Kasumi-1 (cell line): ENCODE data around the gene NOXA1.

Experiments
- DNase-seq, 2 experiments: peaks; one replicate each; lab custom pipeline; 2025; lab: John Stamatoyannopoulos, UW

NOXA1 gene

DNA sequence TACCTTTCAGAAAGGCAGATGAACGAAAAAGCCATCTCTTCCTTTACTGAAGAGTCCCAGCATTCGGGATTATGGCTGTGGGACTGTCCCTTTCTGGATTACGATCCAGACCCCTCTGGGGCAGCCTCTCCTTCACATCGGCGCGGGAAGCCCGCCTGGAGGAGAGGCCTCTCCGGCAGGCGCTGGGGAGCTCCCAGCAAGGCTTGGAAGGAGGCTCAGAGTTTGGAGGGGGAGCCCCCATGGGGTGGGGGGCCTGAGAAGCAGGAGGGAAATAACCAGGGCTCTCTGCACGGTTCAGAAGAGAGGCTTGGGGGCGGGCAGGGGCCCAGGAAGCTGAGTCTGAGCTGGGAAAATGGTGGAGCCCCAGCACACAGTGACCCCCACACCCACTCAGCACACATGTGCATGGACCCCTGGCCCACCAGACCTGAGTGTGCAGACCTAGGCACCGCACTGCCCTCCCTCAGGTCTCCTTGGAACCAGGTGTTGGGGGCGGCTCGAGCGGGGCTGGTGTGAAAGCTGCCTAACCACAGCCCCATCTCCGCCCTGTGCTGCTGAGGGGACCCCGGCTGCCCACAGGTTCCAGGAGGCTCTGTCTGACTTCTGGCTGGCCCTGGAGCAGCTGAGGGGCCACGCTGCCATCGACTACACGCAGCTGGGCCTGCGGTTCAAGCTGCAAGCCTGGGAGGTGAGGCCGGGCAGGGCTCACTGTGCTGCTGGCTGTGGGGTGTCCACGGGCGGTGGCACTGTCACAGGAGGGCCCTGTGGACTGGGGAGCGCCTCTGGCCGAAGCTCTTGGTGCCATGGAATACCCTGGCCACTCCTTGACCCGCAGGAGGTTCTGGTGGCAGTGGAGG, 4.5 kb downstream of the NOXA1 start:
- no peak for DNase-seq

- no peak for DNase-seq
Observed at GRCh38 chr9:137428311-137428630, 5.1 kb downstream of the NOXA1 start.

DNA sequence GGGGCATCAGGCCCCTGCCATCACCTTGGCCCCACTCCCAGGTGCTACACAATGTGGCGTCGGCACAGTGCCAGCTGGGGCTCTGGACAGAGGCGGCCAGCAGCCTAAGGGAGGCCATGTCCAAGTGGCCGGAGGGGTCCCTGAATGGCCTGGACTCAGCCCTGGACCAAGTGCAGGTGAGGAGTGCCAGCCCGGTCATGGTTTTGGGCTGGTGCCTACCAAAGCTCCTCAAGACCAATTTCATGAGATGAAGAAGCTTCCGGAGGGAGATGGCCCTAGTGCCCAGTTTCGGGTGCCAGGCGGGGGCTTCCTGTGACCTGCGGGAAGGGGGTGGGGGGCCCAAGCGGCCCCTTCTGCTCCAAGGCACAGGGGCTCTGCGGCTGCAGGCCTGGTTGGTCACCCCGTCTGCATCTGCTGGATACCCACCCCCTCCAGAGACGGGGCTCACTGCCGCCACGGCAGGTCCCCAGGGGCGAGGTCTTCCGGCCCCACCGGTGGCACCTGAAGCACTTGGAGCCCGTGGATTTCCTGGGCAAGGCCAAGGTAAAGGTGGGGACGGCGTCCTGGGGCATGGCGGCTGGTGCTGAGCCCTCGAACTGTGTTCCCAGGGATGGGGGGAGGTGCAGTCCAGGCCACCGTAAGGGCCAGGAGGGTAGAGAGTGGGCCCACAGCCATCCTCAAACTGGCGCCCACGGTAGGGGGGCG, 5.8 kb downstream of the NOXA1 start:
- DNase-seq = no peak

GRCh38 chr9:137429546-137429890, 6.3 kb downstream of the NOXA1 start:
- no peak for DNase-seq

DNA sequence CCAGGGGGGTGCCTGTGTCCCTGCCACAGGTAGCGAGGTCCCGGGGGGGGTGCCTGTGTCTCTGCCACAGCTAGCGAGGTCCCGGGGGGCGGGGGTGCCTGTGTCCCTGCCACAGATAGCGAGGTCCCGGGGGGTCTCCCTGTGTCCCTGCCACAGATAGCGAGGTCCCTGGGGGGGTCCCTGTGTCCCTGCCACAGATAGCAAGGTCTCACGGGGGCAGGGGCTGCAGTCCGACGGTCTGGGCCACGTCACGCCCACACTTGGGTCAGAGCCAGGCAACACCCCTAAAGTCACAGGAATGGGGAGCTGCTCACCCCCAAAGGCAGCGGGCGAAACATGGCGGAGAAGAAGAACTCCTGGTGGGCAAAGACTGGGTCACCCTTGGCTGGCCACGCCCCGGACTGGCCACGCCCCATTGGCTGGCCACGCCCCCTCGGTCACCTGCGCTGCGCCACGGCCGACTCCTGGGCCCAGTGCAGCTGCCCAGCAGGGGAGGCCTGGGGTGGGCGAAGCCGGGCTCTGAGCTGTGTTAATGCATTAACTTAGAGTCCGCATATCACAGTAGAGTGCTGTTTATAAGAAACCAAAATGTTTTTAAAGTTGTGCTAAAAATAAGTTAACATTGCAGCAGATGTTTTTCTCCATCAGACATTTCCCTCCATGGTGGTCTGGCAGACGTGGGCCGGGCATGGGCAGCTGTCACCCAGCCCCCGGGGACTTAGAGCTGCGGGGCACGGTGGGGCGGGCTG, 7.0 kb downstream of the NOXA1 start:
- no peak for DNase-seq

GRCh38 chr9:137430723-137431415, 7.7 kb downstream of the NOXA1 start:
- DNase-seq = no peak

DNA sequence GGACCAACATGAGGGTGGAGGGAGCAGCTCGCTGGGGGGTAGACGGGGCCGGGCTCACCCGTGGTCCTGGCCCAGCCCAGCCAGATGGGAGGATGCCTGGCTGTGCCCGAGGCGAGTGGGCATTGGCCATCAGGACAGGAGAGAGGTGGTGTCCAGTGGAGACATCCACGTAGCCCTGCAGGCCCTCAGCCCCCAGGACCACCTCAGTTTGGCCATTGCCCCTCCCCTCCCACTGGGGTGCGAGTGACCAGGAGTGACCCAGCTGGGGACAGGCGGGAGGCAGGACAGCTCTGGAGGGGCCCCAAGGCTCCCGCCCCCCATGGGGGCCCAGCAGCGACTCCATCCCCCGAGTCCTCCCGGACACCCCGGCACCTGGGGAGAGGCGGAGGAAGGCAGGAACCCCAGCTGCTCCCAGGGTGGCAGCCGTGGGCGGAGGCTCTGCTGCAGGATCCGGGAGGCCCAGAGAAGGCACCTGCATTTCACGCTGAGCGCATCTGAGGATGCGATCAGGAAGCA, 8.3 kb downstream of the NOXA1 start:
- DNase-seq = no peak

- DNase-seq = no peak
Observed at GRCh38 chr9:137432687-137433348, 9.6 kb downstream of the NOXA1 start.

DNA sequence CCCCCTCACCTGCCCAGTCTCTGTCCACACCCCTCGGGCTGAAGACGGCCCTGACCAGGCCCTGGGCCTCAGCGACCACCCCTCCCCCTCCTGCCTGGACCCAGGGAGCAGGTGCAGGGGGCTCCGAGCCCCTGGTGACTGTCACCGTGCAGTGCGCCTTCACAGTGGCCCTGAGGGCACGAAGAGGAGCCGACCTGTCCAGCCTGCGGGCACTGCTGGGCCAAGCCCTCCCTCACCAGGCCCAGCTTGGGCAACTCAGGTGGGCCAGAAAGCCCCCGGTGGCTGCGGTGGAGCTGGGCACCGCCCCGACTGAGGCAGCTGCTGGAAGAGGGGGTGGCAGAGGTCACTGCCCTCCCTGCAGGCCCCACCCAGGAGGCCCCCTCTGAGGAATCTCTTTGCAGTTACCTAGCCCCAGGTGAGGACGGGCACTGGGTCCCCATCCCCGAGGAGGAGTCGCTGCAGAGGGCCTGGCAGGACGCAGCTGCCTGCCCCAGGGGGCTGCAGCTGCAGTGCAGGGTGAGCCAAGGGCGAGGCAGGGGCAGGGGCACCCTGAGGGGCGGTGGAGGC, 10.2 kb downstream of the NOXA1 start:
- no peak for DNase-seq

DNA sequence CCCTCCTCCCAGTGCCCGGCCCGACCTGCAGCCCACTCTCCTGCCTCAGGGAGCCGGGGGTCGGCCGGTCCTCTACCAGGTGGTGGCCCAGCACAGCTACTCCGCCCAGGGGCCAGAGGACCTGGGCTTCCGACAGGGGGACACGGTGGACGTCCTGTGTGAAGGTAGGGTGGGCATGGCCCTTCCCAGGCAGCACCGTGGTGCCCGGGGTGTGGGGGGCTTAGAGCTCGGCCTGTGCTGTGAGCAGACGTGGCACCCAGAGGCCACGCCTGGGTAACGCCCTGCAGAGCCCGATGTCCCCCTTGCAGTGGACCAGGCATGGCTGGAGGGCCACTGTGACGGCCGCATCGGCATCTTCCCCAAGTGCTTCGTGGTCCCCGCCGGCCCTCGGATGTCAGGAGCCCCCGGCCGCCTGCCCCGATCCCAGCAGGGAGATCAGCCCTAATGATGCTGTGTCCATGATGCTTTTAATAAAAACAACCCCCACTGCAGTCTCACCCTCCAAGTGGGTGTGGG, 10.8 kb downstream of the NOXA1 start:
- DNase-seq = no peak

DNA sequence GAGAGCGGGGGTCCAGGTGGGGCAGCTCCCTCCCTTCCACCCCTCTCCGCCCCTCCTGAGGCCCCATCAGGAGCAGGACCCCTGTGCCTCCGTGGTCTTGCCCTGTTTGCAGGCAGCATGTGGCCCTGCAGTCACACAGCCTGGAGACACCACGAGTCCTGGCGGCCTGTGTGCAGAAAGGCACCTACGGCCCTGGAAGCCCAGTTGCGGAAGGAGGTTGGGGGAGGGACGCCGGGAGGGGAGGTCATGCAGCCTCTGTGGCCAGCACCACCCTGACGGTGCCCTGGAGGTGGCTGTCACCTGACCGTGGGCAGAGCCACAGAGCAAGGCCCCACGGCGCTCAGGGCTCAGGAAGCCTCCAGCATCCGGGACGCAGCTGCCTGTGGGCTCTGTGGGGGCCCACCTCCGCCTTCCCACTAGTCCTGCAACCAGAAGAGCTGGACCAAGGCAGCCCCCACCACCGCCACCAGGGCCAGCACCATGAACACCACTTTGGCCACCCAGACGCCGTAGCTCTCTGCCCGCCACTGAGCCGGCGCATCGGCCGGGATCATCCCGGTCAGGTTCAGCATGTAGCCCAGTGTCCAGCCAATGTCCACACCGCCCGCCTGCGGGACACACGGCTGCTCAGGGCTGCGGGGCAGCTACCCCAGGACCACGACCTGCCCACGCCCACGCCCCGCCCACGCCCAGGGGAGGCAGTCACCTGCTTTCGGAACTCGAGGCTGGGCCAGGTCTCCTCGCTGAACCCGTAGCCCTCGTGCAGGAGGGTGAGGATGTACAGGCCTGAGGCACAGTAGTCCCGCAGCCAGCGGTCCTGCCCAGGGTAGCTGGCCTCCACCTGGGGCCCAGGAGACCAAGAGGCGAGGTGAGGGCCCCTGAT, 11.5 kb downstream of the NOXA1 start:
- no peak for DNase-seq

DNA sequence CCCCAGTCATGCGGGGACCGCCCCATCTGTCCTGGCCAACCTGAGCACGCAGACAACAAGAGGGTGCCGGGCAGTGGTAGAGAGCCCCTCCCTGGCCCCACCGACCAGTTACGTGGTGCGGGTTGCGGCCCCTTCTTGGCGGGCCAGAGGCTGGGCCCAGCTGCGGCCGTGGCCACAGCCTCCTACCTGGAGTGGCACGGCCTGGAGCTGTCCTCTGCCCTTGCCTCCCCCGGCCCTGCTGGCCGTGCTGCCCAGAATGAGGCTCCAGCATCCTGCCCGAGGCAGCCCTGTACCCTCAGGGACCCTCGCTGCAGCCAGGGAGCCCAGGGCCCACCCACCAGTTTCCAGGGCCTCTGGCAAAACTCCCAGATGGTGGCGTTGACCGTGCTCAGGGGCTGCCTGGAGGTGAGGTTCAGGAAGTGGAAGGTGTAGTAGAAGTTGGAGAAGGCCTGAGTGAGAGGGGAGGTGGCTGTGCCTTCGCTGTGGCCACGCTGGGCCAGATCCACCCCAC, 12.2 kb downstream of the NOXA1 start:
- DNase-seq = no peak

DNA sequence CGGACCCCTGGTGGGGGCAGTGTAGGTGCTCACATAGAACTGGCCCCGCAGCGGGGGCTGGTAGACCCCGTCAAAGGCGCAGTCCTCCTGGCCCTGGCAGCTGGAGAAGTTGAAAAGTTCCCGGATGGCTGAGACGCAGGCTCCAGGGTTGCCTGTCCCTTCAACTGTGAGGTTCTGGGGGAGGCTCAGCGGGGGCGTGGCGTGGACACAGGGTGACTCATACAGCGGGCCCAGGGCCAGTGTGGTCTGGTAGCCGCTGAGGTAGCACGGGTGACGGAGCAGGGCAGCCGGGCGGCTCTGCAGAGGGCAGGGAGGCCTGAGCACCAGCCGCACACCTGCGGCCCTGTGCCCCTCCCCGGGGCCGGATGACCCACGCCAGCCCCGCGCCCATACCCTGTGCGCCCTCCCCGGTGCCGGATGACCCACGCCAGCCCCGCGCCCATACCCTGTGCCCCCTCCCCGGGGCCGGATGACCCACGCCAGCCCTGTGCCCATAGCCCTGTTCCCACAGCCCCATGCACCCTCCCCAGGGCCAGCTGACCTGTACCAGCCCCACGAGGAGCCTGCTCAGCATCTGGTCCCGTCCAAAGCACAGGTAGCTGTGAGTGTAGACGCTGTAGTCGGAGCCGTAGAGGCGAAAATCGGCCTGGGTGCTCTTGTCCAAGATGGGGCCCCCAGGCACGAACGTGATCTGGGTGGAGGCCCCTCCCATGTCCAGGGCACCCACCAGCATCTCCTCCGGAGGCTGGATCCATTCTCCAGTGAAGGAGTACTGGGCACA, 13.0 kb downstream of the NOXA1 start:
- no peak for DNase-seq

DNA sequence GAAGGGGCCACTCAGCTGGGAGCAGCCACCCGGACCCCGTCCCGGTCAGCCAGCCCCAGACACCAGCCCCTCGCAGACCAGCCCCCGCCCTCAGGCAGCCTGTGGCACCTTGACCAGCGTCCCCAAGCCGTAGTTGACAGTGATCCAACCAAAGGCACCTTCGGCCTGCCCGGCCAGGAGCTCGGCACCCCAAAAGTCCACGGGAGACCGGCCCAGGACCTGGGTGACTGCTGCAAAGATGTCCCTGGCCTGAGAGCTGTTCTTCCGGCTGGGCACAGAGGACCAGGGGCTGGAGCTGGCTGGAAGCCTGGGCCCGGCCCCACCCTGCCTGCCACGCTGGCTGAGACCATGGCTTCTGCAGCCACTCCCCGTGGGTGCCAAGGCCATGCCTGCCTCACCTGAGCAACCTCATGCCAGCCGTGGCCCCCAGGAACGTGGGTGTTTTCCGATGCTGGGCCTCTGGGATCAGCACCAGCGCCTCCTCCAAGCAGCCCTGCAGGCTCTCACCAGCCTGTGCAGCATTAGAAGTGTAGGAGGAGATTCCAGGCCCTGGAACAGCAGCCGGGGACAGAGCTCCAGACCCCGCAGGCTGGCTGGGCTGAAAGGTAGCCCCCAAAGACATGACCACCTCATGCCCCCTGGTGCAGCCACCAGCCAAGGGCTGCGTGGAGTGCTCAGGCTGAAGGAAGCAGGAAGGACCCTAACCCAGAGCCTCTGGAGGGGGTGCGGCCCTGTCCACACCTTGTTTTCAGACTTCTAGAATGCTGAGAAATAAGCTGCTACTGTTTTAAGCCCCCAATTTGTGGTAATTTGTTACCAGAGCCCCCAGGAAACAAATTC, 13.8 kb downstream of the NOXA1 start:
- DNase-seq = no peak

- DNase-seq = no peak
Observed at GRCh38 chr9:137437691-137438590, 14.7 kb downstream of the NOXA1 start.

DNA sequence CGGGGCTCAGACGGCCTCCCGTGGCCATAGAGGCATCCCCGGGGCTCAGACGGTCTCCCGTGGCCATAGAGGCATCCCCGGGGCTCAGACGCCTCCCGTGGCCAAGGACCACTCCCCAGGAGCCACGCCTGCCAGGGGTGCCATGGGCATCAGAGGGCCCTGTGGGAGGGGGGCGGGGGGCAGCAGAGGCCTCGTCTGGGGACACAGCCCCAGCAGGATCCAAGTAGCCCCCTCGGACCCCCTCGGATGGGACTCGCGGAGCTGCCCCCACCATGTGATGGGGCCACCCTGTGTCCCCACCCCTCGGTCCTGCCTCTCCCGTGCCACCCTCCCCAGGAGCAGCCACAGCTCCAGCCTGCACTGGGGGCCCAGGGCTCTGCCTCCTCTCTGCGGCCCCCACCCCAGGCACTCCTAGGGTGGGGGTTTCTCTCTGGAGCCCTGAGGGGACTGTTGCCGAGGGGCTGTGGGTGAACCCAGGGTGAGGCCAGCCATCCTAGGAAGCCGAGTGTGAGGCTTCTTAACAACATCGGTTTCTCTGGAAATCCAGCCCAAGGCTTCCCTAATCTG, 15.5 kb downstream of the NOXA1 start:
- DNase-seq = no peak
